Measurements from ENCODE around the gene MIF4GD. TPM values are rescaled to one million over a fixed set of nuclear protein-coding genes. Genes with fewer than 3 reads are reported as not detected.

MIF4GD gene
- total and polyA plus RNA-seq, 10 of the 15 experiments (the other 5 are each of a cell fraction or from before 2014, with no cell fraction given), result 22.8 to 96.2 (median 60.1) TPM

- no peak for TF ChIP-seq ZNF217 (IDR thresholded peaks at IDR 0.05)
- TF ChIP-seq MXI1 (IDR thresholded peaks at IDR 0.05; ENCODE audit: low read depth, low read length), result no peak
- 0 out of 2 replicates have a peak, but pooled peaks have one; percentile 25 for TF ChIP-seq CBX5 (IDR thresholded peaks at IDR 0.05; ENCODE audit: low read depth)
- TF ChIP-seq MYC (IDR thresholded peaks at IDR 0.05; ENCODE audit: insufficient read depth, insufficient read length, insufficient replicate concordance, low read length, severe bottlenecking), result no peak
- TF ChIP-seq NFIC (IDR thresholded peaks at IDR 0.05; ENCODE audit: low read depth, low read length), result no peak
- TF ChIP-seq SUPT20H (IDR thresholded peaks at IDR 0.05; ENCODE audit: borderline replicate concordance, control insufficient read depth, low read depth, low read length), result no peak
- TF ChIP-seq NFYA (IDR thresholded peaks at IDR 0.05; ENCODE audit: borderline replicate concordance, low read depth, low read length), result no peak
- no peak for TF ChIP-seq BCL11A (IDR thresholded peaks at IDR 0.05; ENCODE audit: low read depth, low read length)
- no peak for TF ChIP-seq HDAC6 (IDR thresholded peaks at IDR 0.05; ENCODE audit: unreplicated experiment)
- TF ChIP-seq CREM (IDR thresholded peaks at IDR 0.05; ENCODE audit: low read depth), result peak; percentile 38; the same call in 1 of the 2 replicates
- TF ChIP-seq ZSCAN29 (IDR thresholded peaks at IDR 0.05), result no peak
- TF ChIP-seq ESRRA (IDR thresholded peaks at IDR 0.05; ENCODE audit: low read length), result no peak
- TF ChIP-seq POLR2AphosphoS2 (IDR thresholded peaks at IDR 0.05; ENCODE audit: low read depth, low read length), result no peak
- no peak for TF ChIP-seq CHD4 (IDR thresholded peaks at IDR 0.05)
- no peak for TF ChIP-seq RB1 (IDR thresholded peaks at IDR 0.05; ENCODE audit: borderline replicate concordance)
- TF ChIP-seq GABPA (IDR thresholded peaks at IDR 0.05; ENCODE audit: low read depth), result no peak
- no peak for TF ChIP-seq NBN (IDR thresholded peaks at IDR 0.05)
- no peak for TF ChIP-seq YBX1 (IDR thresholded peaks at IDR 0.05)
- peak; percentile 96 for TF ChIP-seq NFXL1 (IDR thresholded peaks at IDR 0.05; ENCODE audit: borderline replicate concordance)
- no peak for TF ChIP-seq STAT1 (conservative IDR thresholded peaks at IDR 0.05)
- TF ChIP-seq ZZZ3 (IDR thresholded peaks at IDR 0.05; ENCODE audit: control insufficient read depth, insufficient read length, low read depth), result no peak
- no peak for TF ChIP-seq IKZF2 (IDR thresholded peaks at IDR 0.05)
- no peak for TF ChIP-seq ZNF274 (IDR thresholded peaks at IDR 0.05; ENCODE audit: insufficient read depth, insufficient read length)
- no peak for TF ChIP-seq CTCF (IDR thresholded peaks at IDR 0.05 in 2 of 3, conservative IDR thresholded peaks at IDR 0.05 in 1 of 3; ENCODE audit: control insufficient read depth in 2 of 3, extremely low read depth in 1 of 3, insufficient read depth in 1 of 3, low read depth in 3 of 3, low read length in 3 of 3)
- TF ChIP-seq SMC3 (IDR thresholded peaks at IDR 0.05; ENCODE audit: borderline replicate concordance, low read length), result no peak
- TF ChIP-seq KAT2A (conservative IDR thresholded peaks at IDR 0.05; ENCODE audit: control insufficient read depth, low read depth, low read length), result no peak
- TF ChIP-seq CBX3 (IDR thresholded peaks at IDR 0.05; ENCODE audit: borderline replicate concordance, low read depth), result no peak
- TF ChIP-seq ZNF592 (IDR thresholded peaks at IDR 0.05), result no peak
Measured at GRCh38 chr17:75242461-75243042, 28.5 kb downstream of the MIF4GD start (continued).
